DND-41 (cell line): ENCODE results near the gene CCDC66.

Source experiments
- ATAC-seq: fragments of 200-7000 bp; cut with Tn5 transposase; 3 replicates; pipeline ENCODE4 v1.9.1; 2021; ENCODE audit warnings: low read depth; ENCODE audit not compliant: insufficient read depth
- DNase-seq: peaks from one replicate; pipeline ENCODE4 v3.0.0-alpha.2; 2020
- H2AFZ ChIP-seq: 2 replicates; pipeline ENCODE4 v1.6.0; 2012; ENCODE audit warnings: low read depth, low read length
- H3K27ac ChIP-seq: 2 replicates; pipeline ENCODE4 v1.5.1; 2012; ENCODE audit warnings: low read length, inconsistent platforms
- H3K27me3 ChIP-seq: fragments of 200-600 bp; sonication (generic); 2 replicates; pipeline ENCODE4 v1.6.0; 2012; ENCODE audit warnings: low read length, mild to moderate bottlenecking, inconsistent platforms; ENCODE audit not compliant: insufficient read depth, poor library complexity
- H3K36me3 ChIP-seq: 2 replicates; pipeline ENCODE4 v1.5.1; 2012; ENCODE audit warnings: low read length, inconsistent platforms; ENCODE audit not compliant: insufficient read depth
- H3K4me1 ChIP-seq: 2 replicates; pipeline ENCODE4 v1.5.1; 2012; ENCODE audit warnings: mild to moderate bottlenecking, low read length; ENCODE audit not compliant: insufficient read depth
- H3K4me2 ChIP-seq: 2 replicates; pipeline ENCODE4 v1.6.0; 2012; ENCODE audit warnings: mild to moderate bottlenecking, moderate library complexity, low read length, inconsistent platforms; ENCODE audit not compliant: insufficient read depth
- H3K4me3 ChIP-seq, 2 experiments: fragments of 200-600 bp in 1 of 2; shearing (Covaris generic) in 1 of 2; 2 replicates each; pipeline ENCODE4 v1.5.1; 2012 to 2016; ENCODE audit warnings: inconsistent platforms in 2 of 2, low read length in 2 of 2, mild to moderate bottlenecking in 2 of 2, low read depth in 1 of 2, moderate library complexity in 1 of 2
- H3K79me2 ChIP-seq: 2 replicates; pipeline ENCODE4 v1.6.0; 2012; ENCODE audit warnings: low read length, inconsistent platforms; ENCODE audit not compliant: insufficient read depth
- H3K9ac ChIP-seq: 2 replicates; pipeline ENCODE4 v1.6.0; 2012; ENCODE audit warnings: low read depth, mild to moderate bottlenecking, inconsistent platforms, low read length, moderate library complexity
- H3K9me3 ChIP-seq: 2 replicates; pipeline ENCODE4 v1.5.1; 2012; ENCODE audit warnings: low read length, moderate library complexity, mild to moderate bottlenecking, inconsistent platforms; ENCODE audit not compliant: insufficient read depth, severe bottlenecking
- H4K20me1 ChIP-seq: 2 replicates; pipeline ENCODE4 v1.6.0; 2012; ENCODE audit warnings: low read length; ENCODE audit not compliant: insufficient read depth
- EZH2 ChIP-seq: IDR thresholded peaks from 3 replicates; pipeline ENCODE4 v1.6.1; 2012; ENCODE audit warnings: borderline replicate concordance, low read depth, mild to moderate bottlenecking, moderate library complexity, low read length, inconsistent platforms; ENCODE audit not compliant: severe bottlenecking
- TF ChIP-seq, protein P1 (sequence below): IDR thresholded peaks from 2 replicates; pipeline ENCODE4 v1.5.1; 2012; ENCODE audit warnings: borderline replicate concordance, low read length, moderate library complexity, mild to moderate bottlenecking; ENCODE audit not compliant: poor library complexity, severe bottlenecking; ENCODE audit errors: extremely low read depth

The CCDC66 gene

DNA sequence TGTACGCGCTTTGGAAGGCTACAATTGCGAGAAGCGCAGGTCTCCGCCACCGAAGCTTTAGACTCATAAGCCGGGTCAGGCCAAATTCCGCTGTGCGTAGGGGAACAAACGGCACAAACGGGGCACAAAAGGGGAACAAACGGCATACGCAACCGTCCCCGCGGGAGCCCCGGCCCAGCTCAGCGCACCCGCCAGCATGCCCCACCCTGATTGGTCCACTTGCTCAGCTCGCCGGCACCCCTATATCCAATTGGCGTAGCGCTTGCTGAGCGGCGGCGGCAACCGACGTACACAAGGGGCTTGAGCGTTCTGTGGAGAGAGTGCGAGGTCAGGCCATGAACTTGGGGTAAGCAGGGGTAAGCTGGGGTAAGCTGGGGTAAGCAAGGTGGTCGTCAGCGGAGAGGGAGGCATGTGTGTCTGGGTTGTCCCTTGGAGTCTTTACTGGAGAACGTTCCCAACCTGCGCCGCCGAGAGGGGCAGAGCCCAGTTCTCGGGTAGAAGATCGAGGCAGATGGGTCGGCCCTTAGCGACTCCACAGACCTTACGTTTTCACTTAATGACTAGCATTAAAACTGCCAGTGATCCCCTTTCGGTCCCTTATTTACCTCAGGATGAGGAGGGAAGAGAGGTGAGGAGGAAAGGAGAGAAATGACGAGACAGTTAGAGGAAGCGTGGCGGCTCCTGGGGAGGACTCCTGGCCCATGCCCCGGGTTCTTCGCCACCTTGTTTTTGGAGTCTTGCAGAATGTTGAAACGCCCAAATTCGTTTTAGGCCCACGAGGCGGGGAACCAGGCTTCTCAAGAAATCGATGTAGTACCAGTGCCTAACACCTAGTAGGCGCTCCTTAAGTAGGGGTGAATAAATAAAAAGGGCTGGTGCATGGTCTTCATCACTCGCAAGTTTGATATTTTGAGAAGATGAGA lies at the start of gene CCDC66:
Gene CCDC66 (plus strand): TSS at position 268 of the 923 bp plus-strand sequence. CDS start 68 bp downstream, at position 336.
- H3K4me1 ChIP-seq, result peaks cover 19% of the 10 kb centered on the region; the same call in 1 of the 2 replicates
- no peaks in the 10 kb centered on the region for H3K9me3 ChIP-seq
- peaks cover 22% of the 10 kb centered on the region for H3K79me2 ChIP-seq
- H3K4me2 ChIP-seq, result peak within 1 kb of the TSS; percentile 69
- H3K4me3 ChIP-seq, result peak within 1 kb of the TSS; percentile 37 to 90; a peak in 3 of 4 replicates
- TF ChIP-seq EZH2, result no peak
- TF ChIP-seq, protein P1, sequence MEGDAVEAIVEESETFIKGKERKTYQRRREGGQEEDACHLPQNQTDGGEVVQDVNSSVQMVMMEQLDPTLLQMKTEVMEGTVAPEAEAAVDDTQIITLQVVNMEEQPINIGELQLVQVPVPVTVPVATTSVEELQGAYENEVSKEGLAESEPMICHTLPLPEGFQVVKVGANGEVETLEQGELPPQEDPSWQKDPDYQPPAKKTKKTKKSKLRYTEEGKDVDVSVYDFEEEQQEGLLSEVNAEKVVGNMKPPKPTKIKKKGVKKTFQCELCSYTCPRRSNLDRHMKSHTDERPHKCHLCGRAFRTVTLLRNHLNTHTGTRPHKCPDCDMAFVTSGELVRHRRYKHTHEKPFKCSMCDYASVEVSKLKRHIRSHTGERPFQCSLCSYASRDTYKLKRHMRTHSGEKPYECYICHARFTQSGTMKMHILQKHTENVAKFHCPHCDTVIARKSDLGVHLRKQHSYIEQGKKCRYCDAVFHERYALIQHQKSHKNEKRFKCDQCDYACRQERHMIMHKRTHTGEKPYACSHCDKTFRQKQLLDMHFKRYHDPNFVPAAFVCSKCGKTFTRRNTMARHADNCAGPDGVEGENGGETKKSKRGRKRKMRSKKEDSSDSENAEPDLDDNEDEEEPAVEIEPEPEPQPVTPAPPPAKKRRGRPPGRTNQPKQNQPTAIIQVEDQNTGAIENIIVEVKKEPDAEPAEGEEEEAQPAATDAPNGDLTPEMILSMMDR, result peak; percentile 67
- H3K27ac ChIP-seq, result peak within 1 kb of the TSS; percentile 83
- H3K27me3 ChIP-seq, result peaks cover 3% of the 10 kb centered on the region
- ATAC-seq (peak; percentile 99), DNase-seq (peak; percentile 88)
- H4K20me1 ChIP-seq, result no peaks in the 10 kb centered on the region
- peaks cover 5% of the 10 kb centered on the region; the same call in 1 of the 2 replicates for H3K36me3 ChIP-seq
- H2AFZ ChIP-seq, result peak within 1 kb of the TSS; percentile 94
- peak within 1 kb of the TSS; percentile 66 for H3K9ac ChIP-seq

DNA sequence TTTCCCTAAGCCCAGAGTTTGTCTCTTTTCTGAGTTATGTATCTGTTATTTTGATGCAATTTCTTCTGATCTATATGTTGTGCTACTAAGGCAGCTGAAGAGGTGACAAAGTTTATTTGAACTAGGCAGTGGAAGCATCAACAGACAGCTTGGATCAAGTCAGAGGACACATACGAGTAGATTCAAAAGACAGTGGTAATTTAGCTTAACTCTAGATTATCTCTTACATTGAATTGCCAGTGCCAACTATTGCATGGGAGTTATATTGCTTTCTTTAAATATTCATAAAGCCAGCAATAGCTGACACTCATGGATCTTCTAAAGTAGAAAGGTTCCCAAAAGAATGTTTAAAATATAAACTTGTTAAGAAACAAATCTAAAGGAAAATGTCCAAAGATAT lies 37.3 kb upstream of the CCDC66 start:
- H3K9ac ChIP-seq, result no peak overlapping the region
- no peaks in the 10 kb centered on the region for H4K20me1 ChIP-seq
- no peaks in the 10 kb centered on the region for H3K9me3 ChIP-seq
- no peak overlapping the region for H3K27ac ChIP-seq
- H3K4me1 ChIP-seq, result no peaks in the 10 kb centered on the region
- DNase-seq, result no peak
- H2AFZ ChIP-seq, result no peak overlapping the region
- peaks cover 14% of the 10 kb centered on the region for H3K27me3 ChIP-seq
- TF ChIP-seq, protein P1, result no peak
- no peak for TF ChIP-seq EZH2
- ATAC-seq, result no peak
- H3K36me3 ChIP-seq, result no peaks in the 10 kb centered on the region
- no peaks in the 10 kb centered on the region for H3K79me2 ChIP-seq
- H3K4me2 ChIP-seq, result no peak overlapping the region
- H3K4me3 ChIP-seq, result no peak overlapping the region

DNA sequence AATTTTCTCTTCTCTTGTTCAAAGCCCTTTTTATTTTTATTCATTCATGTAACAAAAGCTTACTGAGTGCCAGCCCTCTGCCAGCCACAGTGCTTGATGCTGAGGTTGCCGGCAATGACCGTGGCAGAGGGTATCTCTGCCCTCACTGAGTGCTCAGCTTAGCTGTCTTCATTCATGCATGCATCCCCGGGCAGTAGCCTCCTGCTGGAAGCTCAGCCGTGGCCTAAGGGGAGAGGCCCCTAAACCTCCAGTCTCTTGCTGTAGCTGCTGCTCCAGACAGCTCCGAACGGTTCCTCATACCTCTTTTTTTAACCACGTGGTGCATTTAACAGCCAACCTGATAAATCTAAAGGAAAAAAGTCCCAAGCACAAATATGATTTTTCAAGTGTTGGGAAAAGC lies 34.6 kb upstream of the CCDC66 start:
- H3K9ac ChIP-seq, result no peak overlapping the region
- no peaks in the 10 kb centered on the region for H3K9me3 ChIP-seq
- no peak overlapping the region for H2AFZ ChIP-seq
- H3K79me2 ChIP-seq, result no peaks in the 10 kb centered on the region
- DNase-seq (no peak), ATAC-seq (no peak)
- H3K36me3 ChIP-seq, result no peaks in the 10 kb centered on the region
- no peak overlapping the region for H3K27ac ChIP-seq
- H3K27me3 ChIP-seq, result peaks cover 20% of the 10 kb centered on the region
- TF ChIP-seq, protein P1, result no peak
- no peak for TF ChIP-seq EZH2
- H3K4me2 ChIP-seq, result no peak overlapping the region
- no peak overlapping the region for H3K4me3 ChIP-seq
- no peaks in the 10 kb centered on the region for H3K4me1 ChIP-seq
- no peaks in the 10 kb centered on the region for H4K20me1 ChIP-seq
